ENCODE data around the gene HDAC4. TPM values are rescaled to one million over a fixed set of nuclear protein-coding genes. Genes with fewer than 3 reads are reported as not detected.

HDAC4 gene
- total RNA-seq, 4 donors from 2014 or later: 21.6 to 72.7 (median 35.2) TPM

DNA sequence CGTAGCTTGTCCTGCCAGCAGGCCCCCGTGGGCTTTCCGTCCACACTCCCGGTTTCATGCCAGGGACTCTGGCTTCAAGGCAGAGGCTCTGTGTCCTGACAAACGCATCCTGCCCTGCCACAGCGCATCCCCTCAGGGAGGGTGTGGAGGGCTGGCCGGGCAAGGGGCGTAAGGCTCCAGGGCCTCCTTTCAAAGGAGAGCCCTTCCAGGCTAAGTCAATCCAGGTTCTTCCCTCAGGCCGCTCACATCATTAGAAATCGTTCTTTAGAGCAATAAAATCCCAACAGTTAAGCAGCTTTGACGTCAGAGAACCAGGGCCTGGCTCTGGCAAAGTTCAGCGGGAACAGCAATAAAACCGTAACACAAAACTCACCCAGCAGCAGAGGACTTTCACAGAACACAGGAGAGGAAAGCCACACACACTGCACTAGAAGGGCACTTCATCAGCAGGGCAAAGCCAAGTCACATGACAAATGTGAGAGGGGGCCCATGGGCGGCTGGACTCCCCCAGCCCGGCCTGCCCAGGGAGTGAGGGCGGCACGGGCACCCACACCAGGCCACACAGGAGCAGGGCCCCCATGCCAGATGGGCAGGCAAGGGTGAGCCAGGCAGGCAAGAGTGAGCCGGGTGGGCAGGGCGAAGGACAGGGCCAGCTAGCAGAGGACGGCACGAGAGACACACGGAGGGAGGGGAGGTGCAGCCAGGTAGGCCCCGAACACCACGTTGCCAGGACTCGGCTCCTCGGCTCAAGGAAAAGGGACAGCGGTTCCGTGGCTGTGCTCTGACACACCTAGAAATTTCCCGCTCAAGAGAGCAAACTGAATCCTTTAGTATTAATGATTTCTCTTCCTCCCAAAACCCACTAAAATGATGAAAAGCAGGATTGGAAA lies 52.0 kb downstream of the HDAC4 start:
- peaks cover 0 to 34% (median 6%) of the 10 kb centered on the region in 3 donors for H3K4me1 ChIP-seq
- H3K36me3 ChIP-seq: peaks cover 0 to 58% (median 0%) of the 10 kb centered on the region in 3 donors
- DNase-seq: no peak
- peak overlapping the region; percentile 32 to 83 (median 74) for H3K27ac ChIP-seq
- no peaks in the 10 kb centered on the region for H3K27me3 ChIP-seq
- WGBS, 2 donors: 82 to 85% methylated on average over 12 to 22 of the region's 29 CpGs
- TF ChIP-seq, protein P1, sequence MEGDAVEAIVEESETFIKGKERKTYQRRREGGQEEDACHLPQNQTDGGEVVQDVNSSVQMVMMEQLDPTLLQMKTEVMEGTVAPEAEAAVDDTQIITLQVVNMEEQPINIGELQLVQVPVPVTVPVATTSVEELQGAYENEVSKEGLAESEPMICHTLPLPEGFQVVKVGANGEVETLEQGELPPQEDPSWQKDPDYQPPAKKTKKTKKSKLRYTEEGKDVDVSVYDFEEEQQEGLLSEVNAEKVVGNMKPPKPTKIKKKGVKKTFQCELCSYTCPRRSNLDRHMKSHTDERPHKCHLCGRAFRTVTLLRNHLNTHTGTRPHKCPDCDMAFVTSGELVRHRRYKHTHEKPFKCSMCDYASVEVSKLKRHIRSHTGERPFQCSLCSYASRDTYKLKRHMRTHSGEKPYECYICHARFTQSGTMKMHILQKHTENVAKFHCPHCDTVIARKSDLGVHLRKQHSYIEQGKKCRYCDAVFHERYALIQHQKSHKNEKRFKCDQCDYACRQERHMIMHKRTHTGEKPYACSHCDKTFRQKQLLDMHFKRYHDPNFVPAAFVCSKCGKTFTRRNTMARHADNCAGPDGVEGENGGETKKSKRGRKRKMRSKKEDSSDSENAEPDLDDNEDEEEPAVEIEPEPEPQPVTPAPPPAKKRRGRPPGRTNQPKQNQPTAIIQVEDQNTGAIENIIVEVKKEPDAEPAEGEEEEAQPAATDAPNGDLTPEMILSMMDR (IDR thresholded peaks at IDR 0.05): no peak
- TF ChIP-seq POLR2A (IDR thresholded peaks at IDR 0.05): peak in 1 of 4 donors; percentile 9
- intact Hi-C loops (cut with DNase I): no loop called here
- no peak overlapping the region for H3K4me3 ChIP-seq
- no peaks in the 10 kb centered on the region for H3K9me3 ChIP-seq

DNA sequence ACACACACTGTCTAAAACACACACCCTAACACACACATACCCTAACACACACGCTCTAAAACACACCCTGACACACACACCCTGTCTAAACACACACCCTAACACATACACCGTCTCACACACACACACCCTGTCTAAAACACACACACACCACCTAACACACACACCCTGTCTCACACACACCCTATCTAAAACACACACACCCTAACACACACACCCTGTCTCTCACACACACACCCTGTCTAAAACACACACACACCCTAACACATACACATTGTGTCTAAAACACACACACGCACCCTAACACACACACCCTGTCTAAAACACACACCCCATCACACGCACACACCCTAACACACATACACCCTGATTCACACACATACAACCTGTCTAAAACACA lies 54.1 kb downstream of the HDAC4 start:
- no peaks in the 10 kb centered on the region for H3K9me3 ChIP-seq
- intact Hi-C loops (cut with DNase I): no loop called here
- TF ChIP-seq, protein P1 (IDR thresholded peaks at IDR 0.05): no peak
- no peak for TF ChIP-seq POLR2A (IDR thresholded peaks at IDR 0.05)
- no peak for DNase-seq
- 75 to 82% methylated on average over 4 of the region's 4 CpGs for WGBS, 2 donors
- H3K27ac ChIP-seq: no peak overlapping the region
- peaks cover 0 to 45% (median 0%) of the 10 kb centered on the region in 3 donors for H3K36me3 ChIP-seq
- H3K27me3 ChIP-seq: no peaks in the 10 kb centered on the region
- no peak overlapping the region for H3K4me3 ChIP-seq
- peaks cover 0 to 34% (median 6%) of the 10 kb centered on the region in 3 donors for H3K4me1 ChIP-seq

DNA sequence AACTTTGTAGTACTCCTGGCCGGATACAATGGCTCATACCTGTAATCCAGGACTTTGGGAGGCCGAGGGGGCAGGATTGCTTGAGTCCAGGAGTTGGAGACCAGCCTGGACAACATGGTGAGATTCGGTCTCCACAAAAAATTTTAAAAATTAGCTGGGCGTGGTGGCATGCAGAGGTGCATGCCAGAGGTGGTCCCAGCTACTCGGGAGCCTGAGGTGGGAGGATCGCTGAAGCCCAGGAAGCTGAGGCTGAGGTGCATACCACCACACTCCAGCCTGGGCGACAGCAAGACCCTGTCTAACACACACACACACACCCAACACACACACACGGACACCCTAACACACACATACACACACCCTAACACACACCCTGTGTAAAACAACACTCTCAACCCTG lies 55.6 kb downstream of the HDAC4 start:
- Histone ChIP-seq H3K36me3 (peaks cover 0 to 31% (median 0%) of the 10 kb centered on the region in 3 donors), H3K27me3 (no peaks in the 10 kb centered on the region), H3K27ac (no peak overlapping the region), H3K4me3 (no peak overlapping the region), H3K9me3 (no peaks in the 10 kb centered on the region), H3K4me1 (peaks cover 0 to 26% (median 6%) of the 10 kb centered on the region in 3 donors)
- 87 to 92% methylated on average over 6 to 8 of the region's 8 CpGs for WGBS, 2 donors
- intact Hi-C loops (cut with DNase I): no loop called here
- TF ChIP-seq POLR2A (IDR thresholded peaks at IDR 0.05): no peak
- TF ChIP-seq, protein P1 (IDR thresholded peaks at IDR 0.05): no peak
- no peak for DNase-seq

DNA sequence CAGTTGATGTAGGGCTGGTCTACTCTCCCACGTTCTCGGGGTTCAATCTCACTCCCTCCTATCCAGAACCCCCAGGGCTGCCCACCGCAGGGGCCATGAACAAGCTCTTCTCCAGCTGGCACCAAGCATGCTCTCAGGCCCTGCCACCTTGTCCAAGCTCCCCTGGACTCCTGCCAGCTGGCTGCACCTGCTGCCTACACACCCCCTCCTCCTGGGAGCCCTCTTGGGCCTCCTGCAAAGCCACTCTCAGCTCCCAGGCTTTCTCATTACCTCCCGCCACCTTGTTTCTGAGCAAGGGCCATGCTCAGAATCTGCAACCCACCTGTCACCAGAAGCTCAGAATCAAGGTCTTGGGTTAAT lies 56.0 kb downstream of the HDAC4 start:
- DNase-seq: no peak
- Histone ChIP-seq H3K36me3 (peaks cover 0 to 31% (median 0%) of the 10 kb centered on the region in 3 donors), H3K4me1 (peaks cover 2 to 24% (median 6%) of the 10 kb centered on the region in 3 donors), H3K4me3 (no peak overlapping the region), H3K27ac (no peak overlapping the region), H3K9me3 (no peaks in the 10 kb centered on the region), H3K27me3 (no peaks in the 10 kb centered on the region)
- TF ChIP-seq POLR2A (IDR thresholded peaks at IDR 0.05): no peak
- 96 to 98% methylated on average over 4 of the region's 4 CpGs for WGBS, 2 donors
- intact Hi-C loops (cut with DNase I): no loop called here

DNA sequence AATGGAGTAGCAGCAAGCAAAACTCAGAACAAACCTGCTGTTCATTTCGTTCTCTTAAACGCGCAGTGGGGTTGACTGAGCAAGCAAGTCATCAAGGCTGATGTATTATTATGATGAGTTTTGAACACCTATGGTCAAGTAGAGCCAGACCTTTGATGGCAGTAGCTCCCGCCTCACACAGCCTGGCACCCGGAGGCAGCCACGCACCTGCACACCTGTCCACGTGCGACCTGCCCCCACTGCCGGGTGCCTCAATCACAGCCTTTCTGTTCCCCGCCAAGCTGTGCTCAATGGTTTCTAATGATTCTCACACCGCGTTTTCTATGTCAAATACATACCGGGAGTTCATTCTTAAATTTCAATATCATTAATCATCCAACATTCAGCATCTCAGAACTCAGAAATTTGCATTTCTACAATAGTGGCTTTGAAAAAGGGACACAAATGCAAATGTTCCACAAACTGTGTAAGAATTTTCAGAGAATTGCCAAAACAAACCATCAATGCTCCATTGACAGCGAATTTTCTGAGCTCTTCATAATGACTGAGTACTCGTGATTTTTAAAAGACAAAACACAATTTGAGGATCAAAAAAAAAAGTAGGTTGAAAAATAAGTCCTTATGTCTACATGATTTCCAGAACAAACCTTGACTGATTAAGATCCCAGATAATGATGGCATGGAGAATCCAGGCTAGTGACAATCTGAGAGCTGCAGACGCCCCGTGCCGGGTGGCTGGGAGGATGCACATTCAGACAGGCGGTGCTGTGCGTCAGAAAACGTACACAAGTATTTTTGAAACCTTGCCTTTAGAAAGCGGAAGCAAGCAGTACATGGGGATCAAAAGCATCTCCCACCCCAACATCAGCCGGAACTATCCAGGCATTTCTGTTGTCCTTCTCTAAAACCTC lies 56.6 kb downstream of the HDAC4 start:
- peaks cover 0 to 25% (median 0%) of the 10 kb centered on the region in 3 donors for H3K36me3 ChIP-seq
- 89 to 96% methylated on average over 23 of the region's 23 CpGs for WGBS, 2 donors
- DNase-seq: no peak
- H3K4me1 ChIP-seq: peaks cover 0 to 24% (median 4%) of the 10 kb centered on the region in 3 donors
- no peaks in the 10 kb centered on the region for H3K9me3 ChIP-seq
- H3K27me3 ChIP-seq: no peaks in the 10 kb centered on the region
- TF ChIP-seq, protein P1 (IDR thresholded peaks at IDR 0.05): no peak
- no peak for TF ChIP-seq POLR2A (IDR thresholded peaks at IDR 0.05)
- intact Hi-C loops (cut with DNase I): no loop called here
- H3K27ac ChIP-seq: no peak overlapping the region
- H3K4me3 ChIP-seq: no peak overlapping the region
